Middle frontal gyrus (tissue), 1 donor: ENCODE results near the gene FABP1.

ENCODE experiments used
- DNase-seq: peaks from one replicate; pipeline ENCODE4 v3.0.0-alpha.2; 2015; ENCODE audit warnings: low spot score; ENCODE audit errors: extremely low spot score

FABP1 gene

GRCh38 chr2:88127888-88128653 is at the start of gene FABP1:
FABP1 (minus strand) TSS chr2:88128062; CDS start chr2:88128017, 45 bp downstream.
- no peak for DNase-seq

DNA sequence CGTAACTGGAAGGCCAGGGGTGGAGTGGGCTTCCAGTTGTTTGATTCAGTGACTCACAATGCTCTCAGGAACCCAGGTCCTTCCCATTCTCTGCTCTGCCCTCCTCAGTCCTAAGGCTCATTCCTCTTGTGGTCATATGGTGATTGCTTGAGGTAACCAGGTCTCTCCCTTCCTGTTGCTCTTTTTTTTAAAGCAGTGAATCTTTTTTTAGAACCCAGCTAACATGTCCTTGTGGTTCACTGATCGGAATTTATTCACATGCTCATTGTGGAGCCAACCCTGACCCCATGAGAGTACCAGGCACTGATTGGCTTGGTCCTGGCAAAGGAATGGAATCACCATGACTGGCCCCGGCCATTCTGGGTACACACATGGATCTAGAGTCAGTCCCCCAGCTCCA is 49.7 kb upstream of the FABP1 start:
- DNase-seq = no peak

DNA sequence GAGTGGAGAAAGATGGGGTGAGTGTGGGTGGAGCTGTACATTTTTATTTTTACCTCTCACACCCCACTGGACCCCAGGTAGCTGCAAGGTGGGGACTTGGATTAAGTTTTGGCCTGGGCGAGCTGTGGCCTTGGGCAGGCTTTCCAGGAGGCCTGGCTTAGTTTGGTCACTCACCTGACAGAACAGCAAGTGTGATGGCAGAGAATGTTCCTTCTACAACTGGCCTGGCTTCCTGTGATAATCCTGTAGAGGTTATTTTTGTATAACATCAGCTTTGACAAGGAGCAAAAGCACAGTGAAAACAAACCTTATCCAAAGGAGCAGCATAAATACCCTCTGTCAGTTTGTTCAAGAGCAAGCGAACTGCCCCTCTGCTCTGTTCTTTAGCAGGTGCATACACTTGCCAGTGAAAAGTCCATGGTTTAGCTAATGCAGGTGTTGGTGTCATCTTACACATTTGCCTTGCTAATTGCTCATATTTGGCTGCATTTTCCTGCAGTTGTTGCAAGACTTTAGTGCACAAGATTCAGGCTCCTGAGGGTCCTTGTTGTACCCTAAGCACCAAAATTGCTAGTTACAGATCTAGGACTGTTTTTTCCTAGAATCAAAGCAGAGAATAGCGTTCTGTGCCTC is 48.6 kb upstream of the FABP1 start:
- DNase-seq = no peak

GRCh38 chr2:88172882-88173281 is 45.0 kb upstream of the FABP1 start:
- DNase-seq = no peak

GRCh38 chr2:88171966-88172365 is 44.1 kb upstream of the FABP1 start:
- DNase-seq = no peak

DNA sequence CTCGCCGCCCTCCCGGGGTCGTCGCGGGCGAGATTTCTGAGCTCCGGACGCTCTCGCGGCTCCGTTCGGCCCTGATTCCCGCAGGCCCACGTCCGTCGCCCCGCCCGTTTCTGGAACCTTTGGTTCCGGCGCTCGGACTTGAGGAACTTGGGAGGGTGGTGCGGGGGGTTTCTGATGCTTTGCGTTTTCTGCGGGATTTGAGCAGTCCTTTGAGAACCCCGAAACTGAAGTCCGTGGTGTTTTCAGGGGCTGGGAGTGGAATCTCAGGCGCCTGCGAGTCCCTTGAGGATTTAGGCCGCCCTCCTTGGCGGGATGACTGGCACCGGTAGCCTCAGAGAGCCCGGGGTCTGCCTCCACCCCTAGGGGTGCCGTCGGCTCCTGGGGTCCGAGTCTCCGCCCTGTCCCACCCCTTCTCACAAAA is 42.6 kb upstream of the FABP1 start:
- no peak for DNase-seq

GRCh38 chr2:88168386-88168785 is 40.5 kb upstream of the FABP1 start:
- DNase-seq = no peak

GRCh38 chr2:88167740-88168139 is 39.9 kb upstream of the FABP1 start:
- no peak for DNase-seq

GRCh38 chr2:88165332-88166003 is 37.6 kb upstream of the FABP1 start:
- no peak for DNase-seq

- no peak for DNase-seq
Observed at GRCh38 chr2:88161446-88162244, 33.8 kb upstream of the FABP1 start.

- DNase-seq = no peak
Observed at GRCh38 chr2:88160517-88160916, 32.7 kb upstream of the FABP1 start.

- DNase-seq = peak; percentile 74
Observed at GRCh38 chr2:88159955-88160415, 32.1 kb upstream of the FABP1 start.

DNA sequence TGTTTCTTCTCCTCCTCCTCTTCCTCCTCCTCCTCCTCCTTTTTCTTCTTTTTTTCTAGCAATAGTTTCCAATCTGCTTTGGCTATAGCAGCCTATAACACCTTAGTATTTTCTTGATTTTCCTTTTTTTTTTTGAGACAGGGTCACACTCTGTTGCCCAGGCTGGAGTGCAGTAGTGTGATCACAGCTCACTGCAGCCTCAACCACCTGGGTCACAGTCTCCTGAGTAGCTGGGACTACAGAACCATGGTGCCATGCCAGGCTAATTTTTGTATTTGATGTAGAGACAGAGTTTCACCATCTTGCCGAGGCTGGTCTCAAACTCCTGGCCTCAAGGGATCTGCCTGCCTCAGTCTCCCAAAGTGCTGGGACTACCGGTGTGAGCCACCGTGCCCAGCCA is 31.6 kb upstream of the FABP1 start:
- no peak for DNase-seq

GRCh38 chr2:88148929-88149438 is 21.1 kb upstream of the FABP1 start:
- DNase-seq = no peak

- no peak for DNase-seq
Observed at GRCh38 chr2:88147145-88147544, 19.3 kb upstream of the FABP1 start.

DNA sequence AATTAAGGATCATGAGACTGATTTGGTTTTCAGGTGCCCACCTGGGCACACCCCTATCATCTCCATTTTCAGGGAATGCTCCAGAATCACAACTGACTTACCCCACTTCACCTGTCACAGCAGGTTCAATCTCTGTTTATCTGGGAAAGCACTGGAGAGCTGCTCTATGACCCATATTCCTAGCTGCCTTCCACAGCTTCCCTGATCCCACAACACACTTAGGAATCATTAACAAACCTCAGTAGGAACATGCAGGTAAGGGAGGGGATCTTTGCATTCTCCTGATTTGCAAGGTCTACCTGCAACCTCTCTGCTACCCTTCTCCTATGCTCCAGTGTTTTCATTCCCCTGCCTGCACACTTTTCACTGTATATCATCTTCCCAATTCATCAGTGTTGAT is 18.7 kb upstream of the FABP1 start:
- no peak for DNase-seq

DNA sequence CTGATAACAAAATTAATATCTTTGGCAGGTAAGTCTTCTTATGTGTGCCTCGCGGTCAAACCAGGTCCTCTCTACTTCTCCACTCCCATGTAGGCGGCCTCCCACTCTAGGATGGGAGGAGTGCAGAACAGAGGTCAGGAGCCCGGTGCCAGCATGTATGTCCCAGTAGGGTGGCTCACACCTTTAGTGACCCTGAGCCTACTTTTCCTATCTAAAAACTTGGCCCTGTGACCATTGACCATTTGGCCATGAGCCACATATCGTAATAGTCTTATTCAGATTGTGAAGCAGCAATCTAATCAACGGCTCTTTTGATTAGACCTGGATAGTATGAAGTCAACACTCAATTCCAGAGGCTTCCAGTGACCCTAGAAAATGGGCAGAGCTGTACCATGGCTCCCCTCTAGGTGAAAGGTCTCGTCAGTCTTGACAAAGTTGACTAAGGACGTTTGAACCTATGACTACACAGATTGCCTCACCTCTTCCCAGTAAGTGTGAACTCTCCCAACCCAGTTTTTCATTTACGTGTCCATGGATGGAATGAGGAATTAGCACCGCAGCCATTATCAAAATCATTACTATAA is 17.1 kb upstream of the FABP1 start:
- no peak for DNase-seq

GRCh38 chr2:88144271-88144670 is 16.4 kb upstream of the FABP1 start:
- no peak for DNase-seq

DNA sequence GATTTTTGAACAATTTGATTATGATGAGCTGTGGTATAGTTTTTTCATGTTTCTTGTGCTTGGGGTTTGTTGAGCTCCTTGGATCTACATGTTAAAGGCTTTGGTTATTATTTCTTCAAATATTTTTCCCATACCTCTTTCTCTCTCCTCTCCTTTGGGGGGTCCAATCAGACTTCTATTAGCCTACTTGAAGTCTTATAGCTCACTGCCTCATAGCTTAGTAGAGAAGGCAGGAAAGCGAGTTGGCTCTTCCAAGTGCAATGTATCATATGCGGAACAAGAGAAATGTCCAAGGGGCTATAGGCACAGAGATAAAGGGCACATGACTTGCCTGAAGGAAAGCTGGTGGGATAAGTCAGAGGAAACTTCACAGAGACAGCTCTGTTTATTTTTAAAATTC is 14.1 kb upstream of the FABP1 start:
- DNase-seq = no peak

DNA sequence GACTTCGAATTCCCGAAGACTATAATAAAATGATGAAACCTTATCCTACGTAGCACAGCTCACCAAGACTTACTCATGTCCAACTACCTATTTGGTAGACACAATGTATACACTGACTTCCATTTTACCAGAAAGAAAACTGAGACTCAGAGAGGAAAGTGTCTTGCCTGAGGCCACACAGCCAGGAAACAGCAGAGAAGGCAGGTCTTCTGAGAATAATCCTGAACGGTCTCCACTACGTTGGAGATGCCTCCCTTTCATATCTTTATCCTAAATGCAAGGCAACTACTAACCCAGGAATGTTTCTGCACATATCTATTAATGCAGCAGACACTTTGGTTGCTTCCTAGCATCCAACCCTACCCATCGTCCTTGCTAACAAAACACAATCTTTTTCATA is 11.9 kb upstream of the FABP1 start:
- no peak for DNase-seq

GRCh38 chr2:88139203-88139702 is 11.4 kb upstream of the FABP1 start:
- no peak for DNase-seq
